ENCODE measurements around the gene TNPO1. TPM values are rescaled to one million over a fixed set of nuclear protein-coding genes. Genes with fewer than 3 reads are reported as not detected.

TNPO1 gene
- total and polyA plus RNA-seq, 10 of the 15 experiments (the other 5 are each of a cell fraction or from before 2014, with no cell fraction given) = 18.1 to 123 (median 79.2) TPM

DNA sequence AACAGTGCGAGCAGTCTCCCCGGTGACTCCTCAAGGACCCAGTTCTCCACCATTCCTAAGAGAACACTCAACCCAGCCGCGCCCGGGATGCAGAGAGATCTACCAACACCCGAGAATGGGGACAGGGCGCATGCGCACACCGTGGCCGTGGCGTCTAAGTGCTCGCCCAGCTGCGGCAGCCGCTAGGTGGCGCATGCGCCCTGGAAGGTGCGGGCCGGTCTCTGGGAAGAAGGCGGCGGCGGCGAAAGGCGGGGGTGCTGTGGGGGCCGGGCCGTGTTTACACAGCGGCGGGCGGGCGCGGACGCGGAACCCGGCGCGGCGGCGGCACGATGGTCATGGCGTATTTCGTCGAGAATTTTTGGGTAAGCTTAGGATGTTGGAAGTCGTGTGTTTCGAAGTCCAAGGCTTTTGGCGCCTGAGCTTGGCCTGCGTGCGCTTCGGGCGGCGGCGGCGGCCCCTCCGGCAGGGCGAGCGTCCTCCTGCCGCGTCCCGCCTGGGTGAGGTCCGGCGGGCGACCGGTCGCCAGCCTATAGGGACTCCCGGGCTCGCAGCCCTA is 139.4 kb downstream of the TNPO1 start, which contains the start of gene FCHO2 (continued):
- TF ChIP-seq, protein P1, sequence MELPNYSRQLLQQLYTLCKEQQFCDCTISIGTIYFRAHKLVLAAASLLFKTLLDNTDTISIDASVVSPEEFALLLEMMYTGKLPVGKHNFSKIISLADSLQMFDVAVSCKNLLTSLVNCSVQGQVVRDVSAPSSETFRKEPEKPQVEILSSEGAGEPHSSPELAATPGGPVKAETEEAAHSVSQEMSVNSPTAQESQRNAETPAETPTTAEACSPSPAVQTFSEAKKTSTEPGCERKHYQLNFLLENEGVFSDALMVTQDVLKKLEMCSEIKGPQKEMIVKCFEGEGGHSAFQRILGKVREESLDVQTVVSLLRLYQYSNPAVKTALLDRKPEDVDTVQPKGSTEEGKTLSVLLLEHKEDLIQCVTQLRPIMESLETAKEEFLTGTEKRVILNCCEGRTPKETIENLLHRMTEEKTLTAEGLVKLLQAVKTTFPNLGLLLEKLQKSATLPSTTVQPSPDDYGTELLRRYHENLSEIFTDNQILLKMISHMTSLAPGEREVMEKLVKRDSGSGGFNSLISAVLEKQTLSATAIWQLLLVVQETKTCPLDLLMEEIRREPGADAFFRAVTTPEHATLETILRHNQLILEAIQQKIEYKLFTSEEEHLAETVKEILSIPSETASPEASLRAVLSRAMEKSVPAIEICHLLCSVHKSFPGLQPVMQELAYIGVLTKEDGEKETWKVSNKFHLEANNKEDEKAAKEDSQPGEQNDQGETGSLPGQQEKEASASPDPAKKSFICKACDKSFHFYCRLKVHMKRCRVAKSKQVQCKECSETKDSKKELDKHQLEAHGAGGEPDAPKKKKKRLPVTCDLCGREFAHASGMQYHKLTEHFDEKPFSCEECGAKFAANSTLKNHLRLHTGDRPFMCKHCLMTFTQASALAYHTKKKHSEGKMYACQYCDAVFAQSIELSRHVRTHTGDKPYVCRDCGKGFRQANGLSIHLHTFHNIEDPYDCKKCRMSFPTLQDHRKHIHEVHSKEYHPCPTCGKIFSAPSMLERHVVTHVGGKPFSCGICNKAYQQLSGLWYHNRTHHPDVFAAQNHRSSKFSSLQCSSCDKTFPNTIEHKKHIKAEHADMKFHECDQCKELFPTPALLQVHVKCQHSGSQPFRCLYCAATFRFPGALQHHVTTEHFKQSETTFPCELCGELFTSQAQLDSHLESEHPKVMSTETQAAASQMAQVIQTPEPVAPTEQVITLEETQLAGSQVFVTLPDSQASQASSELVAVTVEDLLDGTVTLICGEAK (IDR thresholded peaks at IDR 0.05; ENCODE audit: borderline replicate concordance) = no peak
- TF ChIP-seq, protein P2, sequence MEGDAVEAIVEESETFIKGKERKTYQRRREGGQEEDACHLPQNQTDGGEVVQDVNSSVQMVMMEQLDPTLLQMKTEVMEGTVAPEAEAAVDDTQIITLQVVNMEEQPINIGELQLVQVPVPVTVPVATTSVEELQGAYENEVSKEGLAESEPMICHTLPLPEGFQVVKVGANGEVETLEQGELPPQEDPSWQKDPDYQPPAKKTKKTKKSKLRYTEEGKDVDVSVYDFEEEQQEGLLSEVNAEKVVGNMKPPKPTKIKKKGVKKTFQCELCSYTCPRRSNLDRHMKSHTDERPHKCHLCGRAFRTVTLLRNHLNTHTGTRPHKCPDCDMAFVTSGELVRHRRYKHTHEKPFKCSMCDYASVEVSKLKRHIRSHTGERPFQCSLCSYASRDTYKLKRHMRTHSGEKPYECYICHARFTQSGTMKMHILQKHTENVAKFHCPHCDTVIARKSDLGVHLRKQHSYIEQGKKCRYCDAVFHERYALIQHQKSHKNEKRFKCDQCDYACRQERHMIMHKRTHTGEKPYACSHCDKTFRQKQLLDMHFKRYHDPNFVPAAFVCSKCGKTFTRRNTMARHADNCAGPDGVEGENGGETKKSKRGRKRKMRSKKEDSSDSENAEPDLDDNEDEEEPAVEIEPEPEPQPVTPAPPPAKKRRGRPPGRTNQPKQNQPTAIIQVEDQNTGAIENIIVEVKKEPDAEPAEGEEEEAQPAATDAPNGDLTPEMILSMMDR (IDR thresholded peaks at IDR 0.05 in 2 of 3, conservative IDR thresholded peaks at IDR 0.05 in 1 of 3; ENCODE audit: control insufficient read depth in 2 of 3, extremely low read depth in 1 of 3, insufficient read depth in 1 of 3, low read depth in 3 of 3, low read length in 3 of 3) = peak; percentile 73 to 90 (median 83)
- TF ChIP-seq CHD1 (IDR thresholded peaks at IDR 0.05; ENCODE audit: low read depth, low read length) = no peak
- TF ChIP-seq, protein P3, sequence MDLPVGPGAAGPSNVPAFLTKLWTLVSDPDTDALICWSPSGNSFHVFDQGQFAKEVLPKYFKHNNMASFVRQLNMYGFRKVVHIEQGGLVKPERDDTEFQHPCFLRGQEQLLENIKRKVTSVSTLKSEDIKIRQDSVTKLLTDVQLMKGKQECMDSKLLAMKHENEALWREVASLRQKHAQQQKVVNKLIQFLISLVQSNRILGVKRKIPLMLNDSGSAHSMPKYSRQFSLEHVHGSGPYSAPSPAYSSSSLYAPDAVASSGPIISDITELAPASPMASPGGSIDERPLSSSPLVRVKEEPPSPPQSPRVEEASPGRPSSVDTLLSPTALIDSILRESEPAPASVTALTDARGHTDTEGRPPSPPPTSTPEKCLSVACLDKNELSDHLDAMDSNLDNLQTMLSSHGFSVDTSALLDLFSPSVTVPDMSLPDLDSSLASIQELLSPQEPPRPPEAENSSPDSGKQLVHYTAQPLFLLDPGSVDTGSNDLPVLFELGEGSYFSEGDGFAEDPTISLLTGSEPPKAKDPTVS (IDR thresholded peaks at IDR 0.05; ENCODE audit: low read depth, low read length) = no peak
- no peak for TF ChIP-seq NR2C1 (IDR thresholded peaks at IDR 0.05)
- TF ChIP-seq SIX5 (IDR thresholded peaks at IDR 0.05; ENCODE audit: low read depth, low read length, severe bottlenecking) = no peak
- no peak for TF ChIP-seq ZNF622 (IDR thresholded peaks at IDR 0.05)
- TF ChIP-seq SMC3 (IDR thresholded peaks at IDR 0.05; ENCODE audit: borderline replicate concordance, low read length) = peak; percentile 19; the same call in 1 of the 2 replicates
- TF ChIP-seq, protein P4, sequence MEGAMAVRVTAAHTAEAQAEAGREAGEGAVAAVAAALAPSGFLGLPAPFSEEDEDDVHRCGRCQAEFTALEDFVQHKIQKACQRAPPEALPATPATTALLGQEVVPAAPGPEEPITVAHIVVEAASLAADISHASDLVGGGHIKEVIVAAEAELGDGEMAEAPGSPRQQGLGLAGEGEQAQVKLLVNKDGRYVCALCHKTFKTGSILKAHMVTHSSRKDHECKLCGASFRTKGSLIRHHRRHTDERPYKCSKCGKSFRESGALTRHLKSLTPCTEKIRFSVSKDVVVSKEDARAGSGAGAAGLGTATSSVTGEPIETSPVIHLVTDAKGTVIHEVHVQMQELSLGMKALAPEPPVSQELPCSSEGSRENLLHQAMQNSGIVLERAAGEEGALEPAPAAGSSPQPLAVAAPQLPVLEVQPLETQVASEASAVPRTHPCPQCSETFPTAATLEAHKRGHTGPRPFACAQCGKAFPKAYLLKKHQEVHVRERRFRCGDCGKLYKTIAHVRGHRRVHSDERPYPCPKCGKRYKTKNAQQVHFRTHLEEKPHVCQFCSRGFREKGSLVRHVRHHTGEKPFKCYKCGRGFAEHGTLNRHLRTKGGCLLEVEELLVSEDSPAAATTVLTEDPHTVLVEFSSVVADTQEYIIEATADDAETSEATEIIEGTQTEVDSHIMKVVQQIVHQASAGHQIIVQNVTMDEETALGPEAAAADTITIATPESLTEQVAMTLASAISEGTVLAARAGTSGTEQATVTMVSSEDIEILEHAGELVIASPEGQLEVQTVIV (IDR thresholded peaks at IDR 0.05; ENCODE audit: borderline replicate concordance, partially characterized antibody) = no peak
- no peak for TF ChIP-seq BMI1 (IDR thresholded peaks at IDR 0.05; ENCODE audit: borderline replicate concordance)
- no peak for TF ChIP-seq ZZZ3 (IDR thresholded peaks at IDR 0.05; ENCODE audit: control insufficient read depth, insufficient read length, low read depth)
- no peak for TF ChIP-seq ZBED1 (IDR thresholded peaks at IDR 0.05; ENCODE audit: borderline replicate concordance)
- TF ChIP-seq, protein P5, sequence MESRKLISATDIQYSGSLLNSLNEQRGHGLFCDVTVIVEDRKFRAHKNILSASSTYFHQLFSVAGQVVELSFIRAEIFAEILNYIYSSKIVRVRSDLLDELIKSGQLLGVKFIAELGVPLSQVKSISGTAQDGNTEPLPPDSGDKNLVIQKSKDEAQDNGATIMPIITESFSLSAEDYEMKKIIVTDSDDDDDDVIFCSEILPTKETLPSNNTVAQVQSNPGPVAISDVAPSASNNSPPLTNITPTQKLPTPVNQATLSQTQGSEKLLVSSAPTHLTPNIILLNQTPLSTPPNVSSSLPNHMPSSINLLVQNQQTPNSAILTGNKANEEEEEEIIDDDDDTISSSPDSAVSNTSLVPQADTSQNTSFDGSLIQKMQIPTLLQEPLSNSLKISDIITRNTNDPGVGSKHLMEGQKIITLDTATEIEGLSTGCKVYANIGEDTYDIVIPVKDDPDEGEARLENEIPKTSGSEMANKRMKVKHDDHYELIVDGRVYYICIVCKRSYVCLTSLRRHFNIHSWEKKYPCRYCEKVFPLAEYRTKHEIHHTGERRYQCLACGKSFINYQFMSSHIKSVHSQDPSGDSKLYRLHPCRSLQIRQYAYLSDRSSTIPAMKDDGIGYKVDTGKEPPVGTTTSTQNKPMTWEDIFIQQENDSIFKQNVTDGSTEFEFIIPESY (IDR thresholded peaks at IDR 0.05) = no peak
- no peak for TF ChIP-seq KDM1A (IDR thresholded peaks at IDR 0.05; ENCODE audit: borderline replicate concordance)
- TF ChIP-seq CBX5 (IDR thresholded peaks at IDR 0.05; ENCODE audit: low read depth) = no peak
- TF ChIP-seq TCF3 (IDR thresholded peaks at IDR 0.05; ENCODE audit: borderline replicate concordance, insufficient read depth, low read depth, low read length) = no peak
- no peak for TF ChIP-seq CHD2 (IDR thresholded peaks at IDR 0.05; ENCODE audit: borderline replicate concordance, low read depth, low read length)

All from GM12878 (cell line).